ENCODE results near the gene TAS1R3.

DNA sequence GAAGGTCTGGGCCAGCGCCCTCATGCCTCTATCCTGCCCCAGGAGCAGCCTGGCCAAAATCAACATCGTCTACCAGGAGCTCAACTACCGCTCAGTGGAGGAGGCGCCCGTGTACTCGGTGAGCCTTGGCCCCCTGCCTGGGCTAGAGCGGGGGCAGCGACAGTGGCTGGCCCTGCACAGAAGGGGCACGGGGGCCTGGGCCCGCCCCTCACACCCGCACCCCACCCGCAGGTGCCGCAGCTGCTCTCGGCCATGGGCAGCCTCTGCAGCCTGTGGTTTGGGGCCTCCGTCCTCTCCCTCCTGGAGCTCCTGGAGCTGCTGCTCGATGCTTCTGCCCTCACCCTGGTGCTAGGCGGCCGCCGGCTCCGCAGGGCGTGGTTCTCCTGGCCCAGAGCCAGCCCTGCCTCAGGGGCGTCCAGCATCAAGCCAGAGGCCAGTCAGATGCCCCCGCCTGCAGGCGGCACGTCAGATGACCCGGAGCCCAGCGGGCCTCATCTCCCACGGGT is 40.0 kb upstream of the TAS1R3 start:
- no peak for TF ChIP-seq POLR2AphosphoS5 (IDR thresholded peaks at IDR 0.05; ENCODE audit: low read depth, low read length)
- TF ChIP-seq REST (IDR thresholded peaks at IDR 0.05; ENCODE audit: insufficient read depth in 1 of 2, low read depth in 2 of 2, low read length in 2 of 2): no peak
- TF ChIP-seq SIN3A (IDR thresholded peaks at IDR 0.05; ENCODE audit: borderline replicate concordance, insufficient read depth, low read length): no peak
- no peak for TF ChIP-seq TAF1 (IDR thresholded peaks at IDR 0.05; ENCODE audit: borderline replicate concordance, insufficient read depth, low read length)
- TF ChIP-seq FOXP2 (optimal IDR thresholded peaks at IDR 0.05; ENCODE audit: borderline replicate concordance, extremely low read depth, extremely low read length, insufficient read depth): no peak

Measured in PFSK-1 (cell line).